SK-N-SH (cell line): ENCODE data around the gene SERP2. TPM values are rescaled to one million over a fixed set of nuclear protein-coding genes. Genes with fewer than 3 reads are reported as not detected.
A peak's percentile ranks its signal among the peaks of the same experiment; 100 is the strongest.

Source experiments
- EP300 ChIP-seq, 2 experiments: IDR thresholded peaks; 2 replicates each; pipeline versions ENCODE4 v1.4.0 to v1.6.1; 2012; ENCODE audit warnings: borderline replicate concordance in 1 of 2, low read depth in 1 of 2, low read length in 1 of 2
- EZH2phosphoT487 ChIP-seq: fragments of 200-600 bp; sonication (generic); IDR thresholded peaks from 2 replicates; pipeline ENCODE4 v1.6.1; 2017; ENCODE audit warnings: low read depth, mixed run types, mild to moderate bottlenecking, antibody characterized with exemption, moderate library complexity, borderline replicate concordance
- FOSL2 ChIP-seq: IDR thresholded peaks from 2 replicates; pipeline ENCODE4 v1.4.0; 2012; ENCODE audit warnings: low read depth, mild to moderate bottlenecking, moderate library complexity, borderline replicate concordance
- FOXM1 ChIP-seq: IDR thresholded peaks from 2 replicates; pipeline ENCODE4 v1.4.0; 2012; ENCODE audit warnings: low read depth, mild to moderate bottlenecking
- JUND ChIP-seq: IDR thresholded peaks from 2 replicates; pipeline ENCODE4 v1.4.0; 2012
- MEF2A ChIP-seq: IDR thresholded peaks from 2 replicates; pipeline ENCODE4 v1.4.0; 2012; ENCODE audit warnings: low read depth, borderline replicate concordance
- MXI1 ChIP-seq: IDR thresholded peaks from 2 replicates; pipeline ENCODE4 v1.6.1; 2012; ENCODE audit warnings: mild to moderate bottlenecking, low read depth, low read length, improper control_type of control experiment
- NFIC ChIP-seq: IDR thresholded peaks from 2 replicates; pipeline ENCODE4 v1.4.0; 2012; ENCODE audit warnings: borderline replicate concordance
- POLR2AphosphoS5 ChIP-seq: IDR thresholded peaks from 2 replicates; pipeline ENCODE4 v1.6.1; 2012; ENCODE audit warnings: low read depth, low read length
- SIN3A ChIP-seq: IDR thresholded peaks from 2 replicates; pipeline ENCODE4 v1.6.1; 2012; ENCODE audit warnings: low read depth, mild to moderate bottlenecking, low read length, moderate library complexity, borderline replicate concordance
- SMC3 ChIP-seq: IDR thresholded peaks from 2 replicates; pipeline ENCODE4 v1.6.1; 2012; ENCODE audit warnings: low read depth, low read length, improper control_type of control experiment
- TAF1 ChIP-seq: IDR thresholded peaks from 2 replicates; pipeline ENCODE4 v1.6.1; 2012; ENCODE audit warnings: low read depth, mild to moderate bottlenecking, low read length, moderate library complexity, borderline replicate concordance
- TEAD4 ChIP-seq: IDR thresholded peaks from 2 replicates; pipeline ENCODE4 v1.4.0; 2012; ENCODE audit warnings: mild to moderate bottlenecking, borderline replicate concordance; ENCODE audit not compliant: insufficient read depth
- YY1 ChIP-seq: IDR thresholded peaks from 2 replicates; pipeline ENCODE4 v1.4.0; 2012; ENCODE audit warnings: low read depth, mild to moderate bottlenecking
- polyA plus RNA-seq, 3 experiments: library from polyadenylated mRNA; depleted of rRNA; stranded (reverse); fragments of >200 nt; gene quantifications; 2 replicates each; pipeline ENCODE4 v1.2.3, GENCODE V29; 2012
- TF ChIP-seq, protein P1 (sequence below): IDR thresholded peaks from 2 replicates; pipeline ENCODE4 v1.6.1; 2012; ENCODE audit warnings: mild to moderate bottlenecking, low read depth, low read length, moderate library complexity
- TF ChIP-seq, protein P2 (sequence below): fragments of 150-350 bp; IDR thresholded peaks from 2 replicates; pipeline ENCODE4 v1.6.1; 2016; ENCODE audit warnings: mild to moderate bottlenecking, low read depth, low read length
- TF ChIP-seq, protein P3 (sequence below): IDR thresholded peaks from 2 replicates; pipeline ENCODE4 v1.4.0; 2012; ENCODE audit warnings: low read depth
- TF ChIP-seq, protein P4 (sequence below): fragments of 200-600 bp; sonication (generic); IDR thresholded peaks from 2 replicates; pipeline ENCODE4 v1.6.1; 2017; ENCODE audit warnings: antibody characterized with exemption, mild to moderate bottlenecking, moderate library complexity

The SERP2 gene
- polyA plus RNA-seq, 1 of the 3 experiments (the other 2 are of a cell fraction) = 4.9 TPM

DNA sequence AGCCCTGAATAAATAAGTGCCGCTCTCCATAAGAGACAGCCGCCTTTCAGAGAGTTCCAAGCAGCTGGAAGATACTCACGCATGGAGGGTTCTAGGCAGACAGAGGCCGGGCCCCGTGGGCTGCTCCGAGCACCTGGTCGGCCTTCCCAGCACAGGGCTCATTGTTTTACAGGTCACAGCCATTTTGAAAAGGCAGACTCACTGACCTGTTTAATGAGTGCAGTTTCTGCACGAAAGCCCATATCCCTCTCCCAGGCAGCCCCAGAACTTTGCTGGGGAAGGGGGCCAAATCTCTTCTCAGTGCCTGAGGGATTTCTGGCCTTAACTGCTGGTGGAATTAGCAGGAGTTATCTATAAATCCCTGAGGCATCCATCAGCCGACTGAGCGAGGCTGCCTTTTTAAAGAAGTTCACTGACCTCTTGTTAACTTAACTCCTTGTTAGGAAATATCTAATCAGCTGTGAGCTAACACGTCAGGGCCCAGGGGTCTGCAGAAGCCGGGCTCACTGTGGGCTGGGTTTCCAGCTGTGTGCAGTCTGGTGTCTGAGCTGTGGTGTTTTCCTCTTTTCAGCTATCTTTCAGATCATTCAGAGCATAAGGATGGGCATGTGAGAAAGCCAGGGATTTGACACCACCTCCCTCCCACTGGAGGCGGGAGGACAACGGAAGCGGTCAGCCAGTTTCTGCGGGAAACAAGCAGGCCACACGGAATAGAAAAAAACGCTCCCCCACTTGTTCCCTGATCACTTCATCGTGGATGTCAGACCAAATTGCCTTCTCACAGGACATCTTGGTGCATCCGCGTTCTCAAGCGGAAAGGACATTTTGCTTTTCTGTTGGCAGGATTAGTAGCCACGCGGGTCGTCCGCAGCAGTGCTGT lies 23.3 kb downstream of the SERP2 start (continued):
- TF ChIP-seq, protein P1, sequence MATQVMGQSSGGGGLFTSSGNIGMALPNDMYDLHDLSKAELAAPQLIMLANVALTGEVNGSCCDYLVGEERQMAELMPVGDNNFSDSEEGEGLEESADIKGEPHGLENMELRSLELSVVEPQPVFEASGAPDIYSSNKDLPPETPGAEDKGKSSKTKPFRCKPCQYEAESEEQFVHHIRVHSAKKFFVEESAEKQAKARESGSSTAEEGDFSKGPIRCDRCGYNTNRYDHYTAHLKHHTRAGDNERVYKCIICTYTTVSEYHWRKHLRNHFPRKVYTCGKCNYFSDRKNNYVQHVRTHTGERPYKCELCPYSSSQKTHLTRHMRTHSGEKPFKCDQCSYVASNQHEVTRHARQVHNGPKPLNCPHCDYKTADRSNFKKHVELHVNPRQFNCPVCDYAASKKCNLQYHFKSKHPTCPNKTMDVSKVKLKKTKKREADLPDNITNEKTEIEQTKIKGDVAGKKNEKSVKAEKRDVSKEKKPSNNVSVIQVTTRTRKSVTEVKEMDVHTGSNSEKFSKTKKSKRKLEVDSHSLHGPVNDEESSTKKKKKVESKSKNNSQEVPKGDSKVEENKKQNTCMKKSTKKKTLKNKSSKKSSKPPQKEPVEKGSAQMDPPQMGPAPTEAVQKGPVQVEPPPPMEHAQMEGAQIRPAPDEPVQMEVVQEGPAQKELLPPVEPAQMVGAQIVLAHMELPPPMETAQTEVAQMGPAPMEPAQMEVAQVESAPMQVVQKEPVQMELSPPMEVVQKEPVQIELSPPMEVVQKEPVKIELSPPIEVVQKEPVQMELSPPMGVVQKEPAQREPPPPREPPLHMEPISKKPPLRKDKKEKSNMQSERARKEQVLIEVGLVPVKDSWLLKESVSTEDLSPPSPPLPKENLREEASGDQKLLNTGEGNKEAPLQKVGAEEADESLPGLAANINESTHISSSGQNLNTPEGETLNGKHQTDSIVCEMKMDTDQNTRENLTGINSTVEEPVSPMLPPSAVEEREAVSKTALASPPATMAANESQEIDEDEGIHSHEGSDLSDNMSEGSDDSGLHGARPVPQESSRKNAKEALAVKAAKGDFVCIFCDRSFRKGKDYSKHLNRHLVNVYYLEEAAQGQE = no peak
- peak; percentile 73; the same call in 1 of the 2 replicates for TF ChIP-seq MXI1
- no peak for TF ChIP-seq TEAD4
- TF ChIP-seq POLR2AphosphoS5 = no peak
- TF ChIP-seq NFIC = no peak
- TF ChIP-seq SIN3A = no peak
- no peak for TF ChIP-seq FOSL2
- TF ChIP-seq SMC3 = peak; percentile 22; the same call in 1 of the 2 replicates
- no peak for TF ChIP-seq EZH2phosphoT487
- TF ChIP-seq TAF1 = no peak
- TF ChIP-seq, protein P2, sequence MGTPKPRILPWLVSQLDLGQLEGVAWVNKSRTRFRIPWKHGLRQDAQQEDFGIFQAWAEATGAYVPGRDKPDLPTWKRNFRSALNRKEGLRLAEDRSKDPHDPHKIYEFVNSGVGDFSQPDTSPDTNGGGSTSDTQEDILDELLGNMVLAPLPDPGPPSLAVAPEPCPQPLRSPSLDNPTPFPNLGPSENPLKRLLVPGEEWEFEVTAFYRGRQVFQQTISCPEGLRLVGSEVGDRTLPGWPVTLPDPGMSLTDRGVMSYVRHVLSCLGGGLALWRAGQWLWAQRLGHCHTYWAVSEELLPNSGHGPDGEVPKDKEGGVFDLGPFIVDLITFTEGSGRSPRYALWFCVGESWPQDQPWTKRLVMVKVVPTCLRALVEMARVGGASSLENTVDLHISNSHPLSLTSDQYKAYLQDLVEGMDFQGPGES = no peak
- TF ChIP-seq JUND = no peak
- TF ChIP-seq YY1 = no peak
- peak in 1 of 2 experiments; percentile 67; a peak in 2 of 4 replicates for TF ChIP-seq EP300 (IDR thresholded peaks at IDR 0.05; ENCODE audit: borderline replicate concordance in 1 of 2, low read depth in 1 of 2, low read length in 1 of 2)
- TF ChIP-seq FOXM1 = no peak
- TF ChIP-seq, protein P3, sequence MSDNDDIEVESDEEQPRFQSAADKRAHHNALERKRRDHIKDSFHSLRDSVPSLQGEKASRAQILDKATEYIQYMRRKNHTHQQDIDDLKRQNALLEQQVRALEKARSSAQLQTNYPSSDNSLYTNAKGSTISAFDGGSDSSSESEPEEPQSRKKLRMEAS = no peak
- TF ChIP-seq, protein P4, sequence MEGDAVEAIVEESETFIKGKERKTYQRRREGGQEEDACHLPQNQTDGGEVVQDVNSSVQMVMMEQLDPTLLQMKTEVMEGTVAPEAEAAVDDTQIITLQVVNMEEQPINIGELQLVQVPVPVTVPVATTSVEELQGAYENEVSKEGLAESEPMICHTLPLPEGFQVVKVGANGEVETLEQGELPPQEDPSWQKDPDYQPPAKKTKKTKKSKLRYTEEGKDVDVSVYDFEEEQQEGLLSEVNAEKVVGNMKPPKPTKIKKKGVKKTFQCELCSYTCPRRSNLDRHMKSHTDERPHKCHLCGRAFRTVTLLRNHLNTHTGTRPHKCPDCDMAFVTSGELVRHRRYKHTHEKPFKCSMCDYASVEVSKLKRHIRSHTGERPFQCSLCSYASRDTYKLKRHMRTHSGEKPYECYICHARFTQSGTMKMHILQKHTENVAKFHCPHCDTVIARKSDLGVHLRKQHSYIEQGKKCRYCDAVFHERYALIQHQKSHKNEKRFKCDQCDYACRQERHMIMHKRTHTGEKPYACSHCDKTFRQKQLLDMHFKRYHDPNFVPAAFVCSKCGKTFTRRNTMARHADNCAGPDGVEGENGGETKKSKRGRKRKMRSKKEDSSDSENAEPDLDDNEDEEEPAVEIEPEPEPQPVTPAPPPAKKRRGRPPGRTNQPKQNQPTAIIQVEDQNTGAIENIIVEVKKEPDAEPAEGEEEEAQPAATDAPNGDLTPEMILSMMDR = no peak
- no peak for TF ChIP-seq MEF2A
